IPS DF 4.7 (cell line): ENCODE results near the gene RPS14.

Experiments
- DNase-seq: peaks from one replicate; pipeline ENCODE4 v3.0.0-alpha.2; 2013; ENCODE audit warnings: low spot score; ENCODE audit errors: extremely low read depth

Gene RPS14

DNA sequence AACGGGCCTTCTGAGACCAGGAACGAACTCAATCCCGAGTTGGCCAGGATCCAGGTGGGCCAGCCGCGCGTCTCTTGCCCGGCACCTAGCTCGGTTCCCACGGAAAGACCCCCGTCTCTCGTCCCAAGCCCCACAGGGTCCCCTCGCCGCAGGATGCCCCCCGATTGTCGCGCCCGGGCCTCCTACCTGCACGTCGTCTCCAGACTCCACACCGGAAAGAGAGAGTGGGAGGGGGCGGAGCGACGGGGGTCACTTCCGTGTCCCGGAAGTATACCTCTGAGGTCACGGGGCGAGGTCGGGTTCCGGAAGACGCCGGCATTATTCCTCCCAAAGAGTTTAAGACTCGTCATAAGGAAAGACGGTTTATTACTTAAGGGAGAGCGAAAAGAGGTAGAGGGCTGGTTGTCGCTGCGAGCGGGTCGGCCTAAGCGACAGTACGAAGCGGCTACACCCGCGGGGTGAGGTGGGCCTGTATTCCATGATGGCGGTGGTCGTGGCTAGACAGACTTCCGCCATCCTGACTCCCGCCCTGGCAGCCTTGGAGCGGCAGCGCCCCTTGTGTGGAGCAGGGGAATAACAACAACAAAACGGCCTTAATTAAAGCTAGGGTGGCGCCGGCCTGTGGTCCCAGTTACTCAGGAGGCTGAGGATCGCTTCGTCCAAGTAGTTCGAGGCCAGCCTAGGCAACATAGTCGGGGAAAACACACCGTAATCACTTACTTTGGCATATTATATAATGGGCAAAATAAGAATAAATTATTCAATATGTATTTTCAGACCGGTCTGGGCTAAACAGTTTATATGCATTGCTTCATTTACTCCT, at the start of gene RPS14:
TSS of gene RPS14 (minus strand) at position 223 of the 823 bp plus-strand sequence. CDS start 2,006 bp downstream, outside the sequence.
- DNase-seq = peak; percentile 74

DNA sequence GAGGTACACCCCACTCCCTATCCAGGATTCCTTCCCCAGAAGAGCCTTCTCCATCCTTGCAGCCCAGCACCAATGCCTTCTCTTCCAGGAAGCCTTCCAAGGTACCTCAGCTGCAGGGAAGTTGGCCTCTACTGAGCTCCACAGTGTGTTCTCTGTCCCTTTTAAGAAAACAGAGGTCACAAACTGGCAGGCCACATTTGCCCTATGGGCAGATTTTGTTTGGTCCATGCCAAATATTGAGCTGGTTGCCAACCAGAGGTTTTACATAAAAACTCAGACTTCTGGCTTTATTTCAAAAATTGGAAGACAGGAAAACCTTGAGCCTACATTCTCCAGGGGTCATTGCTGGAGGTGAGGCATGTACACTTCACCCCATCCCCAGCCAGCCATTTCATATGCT, 49.4 kb upstream of the RPS14 start:
- no peak for DNase-seq

DNA sequence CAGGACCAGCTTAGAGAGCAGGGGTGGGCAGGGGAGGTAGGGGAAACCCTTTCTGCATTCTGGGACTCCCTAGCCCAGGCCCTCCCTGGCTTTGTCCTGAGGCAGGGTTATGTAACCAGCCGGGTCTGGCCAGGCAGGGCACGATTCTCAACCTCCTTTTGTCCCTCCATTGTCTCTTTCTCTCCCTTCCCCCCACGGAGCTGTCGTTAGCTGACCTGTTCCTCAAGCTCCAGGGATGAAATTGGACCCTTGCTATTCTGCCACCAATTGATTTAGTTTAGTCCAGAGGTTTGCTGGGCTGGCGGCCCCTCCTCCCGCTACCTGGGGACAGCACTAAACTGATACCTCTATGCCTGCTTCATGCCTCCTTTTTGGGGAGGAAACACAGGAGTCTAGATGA, 49.0 kb upstream of the RPS14 start:
- DNase-seq = peak; percentile 46

DNA sequence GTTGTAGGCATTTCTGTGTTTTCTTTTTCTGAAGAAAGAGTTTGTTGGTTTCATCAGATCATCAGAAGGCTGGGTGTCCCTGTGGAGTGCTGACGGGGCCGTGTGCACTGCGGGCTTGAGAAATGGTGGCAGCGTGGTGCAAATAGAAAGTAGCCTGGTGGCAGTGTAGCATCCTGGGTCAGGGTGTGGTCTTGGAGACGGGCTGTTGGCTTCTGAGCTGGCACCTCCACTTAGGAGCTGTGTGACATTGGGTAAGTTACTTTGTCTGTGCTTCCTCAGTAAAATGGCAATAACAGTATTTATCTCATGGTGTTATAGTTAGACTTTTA, 48.4 kb upstream of the RPS14 start:
- no peak for DNase-seq

DNA sequence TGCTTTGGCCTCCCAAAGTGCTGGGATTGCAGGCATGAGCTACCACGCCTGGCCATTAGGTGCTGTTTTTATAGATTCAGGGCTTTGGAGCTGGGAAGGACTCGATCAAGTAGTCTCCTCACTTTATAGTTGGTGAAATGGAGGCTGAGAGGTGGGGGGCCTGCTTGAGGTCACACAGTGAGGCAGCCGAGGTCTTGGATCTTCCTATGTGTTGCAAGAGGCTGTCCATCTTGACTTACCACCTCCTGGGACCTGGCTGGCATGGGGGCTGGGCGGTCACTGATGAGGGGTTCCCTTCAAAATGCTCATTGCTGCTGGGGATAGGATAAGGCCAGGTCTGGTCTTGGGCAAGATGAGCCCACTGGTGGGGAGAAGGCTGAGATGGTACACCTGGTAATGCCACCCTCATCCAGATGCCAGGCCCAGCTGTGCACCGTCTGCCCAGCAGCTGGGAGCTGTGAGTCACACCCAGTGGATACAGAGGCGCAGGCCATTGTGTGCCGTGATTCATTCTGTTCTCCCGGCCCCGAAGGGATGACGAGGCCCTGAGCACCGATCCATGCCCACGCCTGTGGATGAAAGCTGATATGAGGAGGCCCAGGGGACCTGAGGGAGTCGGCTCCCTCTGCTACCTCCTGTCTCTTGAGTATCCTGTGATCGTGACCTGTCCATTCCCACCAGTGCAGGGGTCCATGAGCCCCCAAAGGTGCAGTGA, 47.9 kb upstream of the RPS14 start:
- DNase-seq = no peak

DNA sequence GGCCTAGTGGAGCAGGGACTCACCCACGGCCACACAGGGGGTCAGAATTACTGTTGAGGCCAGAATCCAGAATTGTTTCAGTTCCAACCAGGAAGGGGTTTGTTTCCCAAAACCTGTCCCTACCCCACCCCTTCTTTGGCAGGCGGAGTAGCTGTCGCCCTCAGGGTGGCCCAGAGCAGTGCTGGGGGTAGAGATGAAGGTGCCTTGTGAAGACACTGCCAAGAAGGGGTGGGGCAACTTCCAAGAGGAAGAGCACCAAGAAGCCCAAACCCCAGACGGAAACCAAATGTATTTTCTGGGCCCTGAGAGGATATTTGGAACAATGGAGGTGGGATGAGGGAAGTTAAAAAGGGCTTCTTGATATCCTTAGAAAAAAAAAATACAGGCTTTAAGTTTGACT, 47.0 kb upstream of the RPS14 start:
- no peak for DNase-seq

DNA sequence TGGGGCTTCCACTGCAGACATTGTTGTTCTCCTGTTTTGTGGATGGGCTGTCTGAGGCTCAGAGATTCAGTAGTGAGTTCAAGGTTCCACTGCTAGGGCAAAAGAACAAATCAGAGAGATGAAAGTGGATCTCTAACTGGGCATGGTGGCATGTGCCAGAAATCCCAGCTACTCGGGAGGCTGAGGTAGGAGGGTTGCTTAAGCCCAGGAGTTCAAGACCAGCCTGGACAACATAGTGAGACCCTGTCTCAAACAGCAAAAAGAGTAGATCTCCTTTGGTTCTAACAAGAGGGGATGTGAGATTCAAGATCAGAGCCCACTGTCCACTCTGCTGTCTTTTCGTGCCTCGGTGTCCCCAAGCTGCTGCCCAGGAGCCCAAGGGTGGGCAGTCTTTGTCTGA, 46.6 kb upstream of the RPS14 start:
- DNase-seq = no peak

DNA sequence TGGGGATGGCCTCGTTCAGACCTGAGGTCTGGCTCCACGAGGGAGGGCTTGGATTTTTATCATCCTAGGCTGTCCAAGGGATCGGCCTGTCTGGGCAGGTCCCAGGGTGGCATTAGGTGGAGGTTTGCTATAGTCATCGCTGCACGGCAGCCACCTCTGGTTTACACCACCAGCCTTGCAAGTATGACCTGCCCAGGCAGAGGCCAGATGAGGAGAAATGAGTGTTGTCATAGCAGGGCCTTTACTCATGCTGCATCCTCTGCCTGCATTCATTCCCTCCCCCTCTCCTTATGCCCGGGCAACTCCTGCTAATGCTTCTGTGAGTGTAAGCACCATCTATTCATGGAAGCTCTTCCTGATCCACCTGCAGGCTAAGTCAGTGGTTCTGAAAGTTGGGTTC, 43.1 kb upstream of the RPS14 start:
- no peak for DNase-seq

DNA sequence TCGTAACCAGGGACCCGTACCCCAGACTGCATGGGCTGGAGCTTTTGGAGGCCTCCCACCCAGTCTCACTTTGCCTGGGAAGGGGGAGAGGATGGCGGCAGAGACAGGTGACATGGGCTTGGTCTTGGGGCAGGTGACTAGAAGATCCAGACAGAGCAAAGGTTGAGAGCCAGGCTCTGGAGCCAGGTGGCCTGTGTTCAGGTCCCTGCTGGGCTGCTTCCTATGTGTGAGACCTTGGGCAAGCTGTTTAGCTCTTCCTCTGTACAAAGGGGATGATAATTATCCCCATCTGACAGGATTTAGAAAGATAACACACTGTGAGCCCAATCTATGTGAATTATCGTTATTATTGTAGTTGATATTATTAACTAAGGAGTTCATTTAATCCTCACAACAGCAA, 42.3 kb upstream of the RPS14 start:
- DNase-seq = no peak

DNA sequence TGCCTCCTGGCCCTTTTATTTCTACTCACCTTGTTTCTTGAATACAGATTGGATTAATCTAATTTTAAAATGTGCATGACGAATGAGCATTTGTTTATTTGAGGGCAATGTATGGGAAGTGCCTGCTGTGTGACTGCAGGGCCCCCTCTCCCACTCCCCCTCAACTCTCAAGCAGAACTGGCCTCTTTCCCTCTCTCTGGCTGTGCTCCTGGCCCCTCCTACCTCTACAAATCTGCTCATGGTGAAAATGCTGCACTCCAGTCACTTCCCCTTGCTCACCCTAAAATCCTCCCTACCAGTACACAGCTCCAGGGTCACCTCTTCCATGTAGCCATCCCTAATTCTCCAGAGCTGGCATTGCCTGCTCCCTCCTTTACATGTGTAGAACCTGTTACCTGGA, 41.2 kb upstream of the RPS14 start:
- no peak for DNase-seq

DNA sequence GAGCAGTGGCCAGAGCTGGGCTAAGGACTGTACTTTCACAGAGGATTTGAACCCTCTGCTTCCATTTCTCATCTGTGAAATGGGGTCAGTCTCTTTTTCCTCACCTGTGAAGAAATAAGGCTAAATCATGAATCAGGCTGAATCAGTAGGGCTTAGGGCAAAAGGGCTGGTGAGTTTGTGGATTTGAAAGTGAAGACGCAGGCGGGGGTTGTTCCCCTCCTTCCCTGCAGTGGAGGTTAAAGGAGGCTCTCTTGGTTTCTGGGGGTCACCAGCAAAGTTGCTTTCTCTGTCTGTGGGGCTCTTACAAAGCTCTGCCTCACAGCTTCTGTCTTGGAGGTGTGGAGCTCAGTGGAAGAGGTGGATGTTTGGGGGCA, 40.7 kb upstream of the RPS14 start:
- no peak for DNase-seq

DNA sequence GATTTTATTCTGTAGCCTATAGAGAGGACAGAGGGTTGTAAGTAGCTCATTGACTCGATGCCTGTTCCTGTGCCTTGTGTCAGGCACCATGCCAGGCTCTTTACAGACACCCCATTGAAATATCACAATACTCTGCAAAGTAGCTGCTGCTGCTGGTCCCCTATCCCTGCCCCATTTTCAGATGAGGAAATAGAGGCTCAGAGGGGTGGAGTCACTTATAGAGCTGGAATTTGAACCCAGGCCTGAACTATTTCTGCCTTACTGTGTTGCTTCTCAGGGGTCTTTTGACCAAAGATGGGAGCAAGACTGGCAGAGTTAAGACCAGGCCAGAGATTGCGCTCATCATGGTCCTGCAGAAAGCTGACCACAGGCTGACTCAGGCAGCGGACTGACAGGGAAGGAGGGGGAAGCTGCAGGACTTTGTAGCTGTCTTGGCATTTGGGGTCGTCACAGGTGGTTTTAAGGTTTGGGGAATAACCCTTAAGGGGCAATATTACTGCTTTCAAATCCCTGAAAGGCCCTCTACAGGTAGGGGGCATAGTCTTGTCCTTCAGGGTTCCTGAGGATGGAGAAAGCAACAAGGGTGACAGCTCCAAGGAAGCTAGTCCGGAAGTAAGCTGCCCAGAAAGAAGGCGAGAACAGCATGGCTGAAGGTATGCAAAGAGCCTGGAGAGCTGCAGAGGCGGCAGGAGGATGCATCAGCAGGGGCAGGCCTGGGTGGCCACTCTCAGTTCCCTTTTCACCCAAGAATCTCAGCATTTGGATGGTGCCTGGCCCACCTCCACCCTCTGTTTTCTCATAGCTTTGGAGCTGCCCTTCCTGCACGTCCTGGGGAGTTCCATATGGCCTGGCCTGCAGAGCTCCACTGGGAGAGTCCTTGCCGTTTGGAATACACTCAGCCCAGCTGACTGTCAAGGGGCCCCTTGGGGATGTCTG, 40.1 kb upstream of the RPS14 start:
- no peak for DNase-seq

DNA sequence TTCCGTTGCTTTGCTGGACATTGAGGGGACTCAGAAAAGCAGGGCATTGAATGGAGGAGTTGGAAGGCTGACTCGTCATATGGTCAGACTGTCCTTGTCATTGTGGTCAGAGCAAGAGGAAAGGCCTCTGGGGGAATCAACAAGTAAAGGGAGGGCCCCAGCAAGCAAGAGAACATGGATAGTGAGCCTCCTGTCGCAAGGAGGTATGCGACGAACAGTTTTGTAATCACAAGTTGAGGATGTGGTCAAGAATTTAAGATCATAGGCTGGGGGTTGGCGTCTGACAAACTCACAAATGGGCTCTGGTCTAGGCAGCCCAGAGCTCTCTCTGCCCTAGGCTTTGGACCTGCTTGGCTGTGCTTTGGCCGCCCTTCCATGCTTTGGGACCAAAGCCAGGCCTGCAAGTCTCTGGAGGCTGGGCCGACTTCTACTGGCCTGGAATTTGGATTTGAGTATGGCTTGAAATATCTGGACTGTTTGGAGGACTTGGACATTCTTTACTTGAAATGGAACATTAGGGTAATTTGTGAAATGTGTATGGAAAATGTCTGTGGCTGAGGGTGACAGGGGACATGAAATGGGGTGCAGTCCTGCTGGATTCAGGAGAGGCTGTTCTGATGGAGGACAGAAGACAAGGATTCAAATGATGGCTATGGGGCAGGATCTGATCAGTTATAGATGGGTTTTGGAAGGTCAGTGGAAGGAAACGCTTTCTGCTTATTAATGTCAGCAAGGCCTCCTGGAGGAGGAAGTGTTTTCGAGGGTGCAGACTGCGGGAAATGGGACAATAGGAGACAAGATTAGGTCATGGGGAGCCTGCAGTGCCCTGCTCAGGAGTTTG, 39.2 kb upstream of the RPS14 start:
- DNase-seq = no peak

DNA sequence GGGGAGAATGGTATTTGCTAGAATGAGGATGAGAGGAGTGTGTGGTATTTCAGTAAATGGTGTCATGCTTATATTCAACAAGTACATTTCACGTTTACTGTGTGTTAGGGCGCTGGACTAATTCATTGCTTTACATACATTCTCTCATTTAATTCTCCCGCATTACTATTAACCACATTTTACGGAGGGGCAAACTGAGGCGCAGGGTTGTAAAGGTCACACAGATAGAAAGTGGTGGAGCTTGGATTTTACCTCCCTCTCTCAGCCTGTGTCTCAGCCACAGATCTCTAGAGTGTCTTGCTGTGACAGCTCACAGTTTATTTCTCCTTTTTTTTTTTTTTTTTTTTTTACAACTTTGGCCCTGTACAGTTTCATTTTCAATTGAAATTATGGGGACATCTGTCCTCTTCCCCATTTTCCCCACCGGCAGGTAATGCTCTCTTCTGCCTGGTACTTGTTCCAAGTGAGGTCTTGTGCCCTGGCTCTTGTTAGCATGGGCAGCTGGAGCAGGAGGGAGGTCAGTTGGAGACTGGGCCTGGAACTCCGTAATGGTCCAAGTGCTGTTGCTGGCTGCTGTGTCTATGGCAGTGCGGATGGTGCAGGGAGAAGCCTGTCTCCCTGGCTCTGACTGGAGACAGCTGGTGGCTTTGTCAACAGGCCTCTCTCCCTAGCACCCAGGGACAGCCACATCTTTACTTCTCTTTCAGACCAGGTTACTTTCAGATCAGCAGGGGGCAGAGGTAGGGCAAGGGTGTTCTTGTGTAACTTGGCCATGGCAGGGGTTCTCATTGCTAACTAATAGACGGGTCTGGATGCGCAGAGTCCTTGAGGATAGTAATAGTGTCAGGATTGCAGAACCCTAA, 37.9 kb upstream of the RPS14 start:
- DNase-seq = no peak

DNA sequence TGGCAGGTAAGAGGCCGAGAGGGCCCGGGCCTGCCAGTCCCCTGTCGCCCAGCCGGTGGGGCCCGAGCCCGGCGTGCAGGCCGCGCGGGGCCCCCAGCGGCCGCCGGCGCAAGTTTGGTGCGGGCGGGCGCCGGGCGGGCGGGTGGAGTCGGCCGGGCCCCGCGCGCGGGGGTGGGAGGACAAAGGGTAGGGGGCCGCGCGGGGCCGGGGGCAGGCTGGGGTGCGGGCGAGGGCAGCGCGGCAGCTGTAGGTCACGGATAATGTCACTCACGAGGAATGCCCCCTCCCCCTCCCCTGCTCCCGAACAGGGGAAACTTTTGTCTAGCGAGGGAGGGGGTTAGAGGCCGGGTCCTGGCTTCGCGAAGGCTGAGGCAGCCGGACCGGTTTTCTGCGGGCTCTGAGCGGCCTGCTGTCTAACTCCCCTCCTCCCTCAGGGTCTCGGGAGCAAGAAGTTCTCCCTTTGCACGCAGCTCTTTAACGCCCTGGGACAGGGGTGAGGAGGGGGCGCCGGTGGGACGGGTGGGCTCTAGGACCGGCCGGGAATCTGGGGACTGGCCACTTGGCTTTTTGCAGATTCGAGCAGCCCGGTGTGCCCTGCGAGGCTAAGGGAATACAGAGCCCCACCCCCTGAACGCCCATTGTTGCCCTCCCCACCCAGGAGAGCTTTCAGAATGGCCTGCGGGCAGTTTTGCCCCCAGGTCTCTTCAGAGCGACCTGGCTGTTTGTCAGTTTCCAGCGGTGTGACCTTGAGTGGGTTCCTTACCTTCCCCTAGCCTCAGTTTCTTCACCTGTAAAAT, 37.1 kb upstream of the RPS14 start:
- DNase-seq = no peak

DNA sequence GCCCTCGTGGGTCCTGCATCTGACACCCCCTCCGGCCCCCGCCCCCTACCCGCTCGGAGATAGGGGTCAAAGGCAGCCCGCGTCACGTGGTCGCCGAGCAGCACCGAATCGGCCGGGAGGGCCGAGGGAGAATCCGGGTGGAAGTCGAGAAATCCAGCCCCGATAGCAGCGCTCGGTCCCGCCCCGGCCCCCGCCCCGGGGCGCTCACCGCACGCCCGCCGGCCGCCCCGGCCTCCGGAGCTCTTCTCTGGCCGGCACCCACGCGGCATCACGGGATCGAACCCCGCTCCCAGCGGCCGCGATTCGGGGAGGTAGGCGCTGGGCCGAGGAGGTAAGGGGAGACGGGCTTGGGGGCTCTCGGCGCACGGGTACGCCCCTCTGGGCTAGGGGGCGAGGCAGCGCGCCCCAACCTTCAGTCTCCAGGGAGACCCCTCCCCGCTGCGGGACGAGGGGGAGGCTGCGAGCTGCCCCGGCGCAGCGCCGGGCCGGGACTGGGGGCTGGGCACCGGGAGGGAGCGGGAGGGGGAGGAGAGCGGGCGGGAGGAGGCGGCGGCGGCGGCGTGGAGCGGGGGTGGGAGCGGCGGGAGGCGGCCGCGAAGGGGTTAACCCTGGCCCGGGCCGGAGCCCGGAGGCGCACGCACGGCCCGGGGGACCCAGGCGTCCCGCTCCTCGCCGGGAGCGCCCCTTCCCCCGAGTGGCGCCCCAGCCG, 36.3 kb upstream of the RPS14 start:
- DNase-seq = no peak

DNA sequence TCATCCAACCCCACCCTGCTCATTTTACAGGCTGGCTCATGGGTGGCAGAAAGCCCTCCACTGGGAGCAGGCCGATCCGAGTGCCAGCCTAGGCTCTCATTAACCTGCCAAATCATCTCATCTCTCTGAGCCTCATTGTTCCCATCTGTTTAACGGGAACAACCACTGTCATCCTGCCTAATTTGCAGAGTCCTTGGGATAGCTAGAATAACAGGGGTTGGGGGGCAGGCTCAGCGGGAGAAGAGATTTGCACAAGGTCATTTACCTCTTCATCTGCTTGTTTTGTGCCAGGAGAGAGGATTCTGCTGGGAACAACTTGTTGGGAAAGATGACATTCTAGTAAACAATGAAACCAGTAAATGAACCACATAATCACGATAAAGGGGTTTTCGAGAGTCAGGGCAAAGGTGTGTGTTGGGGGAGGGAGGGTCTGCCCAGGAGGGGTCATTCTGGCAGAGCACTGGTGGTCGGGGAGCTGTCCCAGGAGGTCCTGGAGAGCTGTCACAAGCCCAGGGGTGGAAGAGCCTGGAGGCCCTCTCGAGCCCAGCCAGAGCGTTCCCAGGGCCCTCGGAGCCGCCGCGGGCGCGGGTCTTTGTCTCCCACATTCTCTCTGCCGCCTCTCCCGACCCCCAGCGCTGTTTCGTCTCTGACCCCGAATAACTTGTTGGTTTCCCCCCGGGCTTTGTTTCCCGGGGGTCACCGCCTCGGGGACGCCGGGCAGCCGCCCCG, 35.6 kb upstream of the RPS14 start:
- no peak for DNase-seq

DNA sequence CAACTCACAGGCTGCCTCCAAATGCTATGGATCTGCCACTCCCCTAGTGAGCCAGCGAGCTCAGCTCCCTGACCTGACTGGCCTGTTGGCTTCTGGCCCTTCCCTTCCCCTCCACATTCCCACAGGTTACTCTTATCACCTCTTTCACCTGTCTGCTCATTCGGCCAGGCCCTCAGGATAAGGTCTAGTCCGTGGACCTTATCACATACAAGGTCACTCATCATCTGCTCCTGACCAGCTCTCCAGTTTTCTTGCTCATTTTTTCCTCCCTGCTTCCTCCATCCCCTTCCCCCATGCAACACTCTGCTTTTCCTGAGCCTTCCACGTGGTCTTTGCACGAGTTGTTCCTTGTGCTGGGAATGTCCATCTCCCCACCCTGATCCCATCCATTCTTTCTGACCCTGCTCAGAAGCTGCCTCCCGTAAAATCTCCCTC, 32.5 kb upstream of the RPS14 start:
- no peak for DNase-seq
